GM18870 (cell line): ENCODE measurements around the gene CDO1.
A peak's percentile ranks its signal among the peaks of the same experiment; 100 is the strongest.
"Not testable (repeated sequence)": the region's sequence is repeated elsewhere in the genome, so short reads cannot be mapped to it uniquely, and the experiment has no call there.

Source experiments
- ATAC-seq: cut with Tn5 transposase; IDR thresholded peaks from one replicate; pipeline ENCODE4 v1.9.1; 2021; ENCODE audit warnings: moderate library complexity; ENCODE audit not compliant: unreplicated experiment

CDO1 gene

DNA sequence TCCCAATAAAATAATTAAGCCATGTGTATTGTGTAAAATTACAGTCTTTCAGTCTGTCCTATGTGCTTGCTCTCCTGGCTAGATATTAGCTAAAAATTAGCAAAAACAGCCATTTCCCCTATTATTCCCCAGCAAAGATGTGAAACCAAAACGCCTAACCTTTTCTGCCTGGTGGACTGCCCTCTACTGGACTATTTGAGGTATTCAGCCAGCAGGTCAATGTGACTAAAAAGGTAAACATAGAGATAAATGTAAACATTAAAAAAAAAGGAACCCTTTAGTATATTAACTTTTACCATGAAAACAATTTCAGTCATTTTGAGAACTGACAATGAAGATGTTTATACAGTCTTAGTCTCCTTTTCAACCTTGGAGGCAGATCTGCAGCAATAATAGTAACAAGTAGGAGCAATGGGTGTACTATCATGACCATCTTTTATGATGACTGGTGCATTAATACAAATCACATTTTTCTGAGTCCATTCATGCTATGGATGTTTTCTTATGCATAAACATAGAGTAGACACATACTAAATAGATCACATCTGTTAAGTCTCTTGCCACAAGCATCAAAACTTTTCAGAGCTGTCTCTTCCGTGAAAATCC lies 14.8 kb upstream of the CDO1 start:
- ATAC-seq, result peak; percentile 75

DNA sequence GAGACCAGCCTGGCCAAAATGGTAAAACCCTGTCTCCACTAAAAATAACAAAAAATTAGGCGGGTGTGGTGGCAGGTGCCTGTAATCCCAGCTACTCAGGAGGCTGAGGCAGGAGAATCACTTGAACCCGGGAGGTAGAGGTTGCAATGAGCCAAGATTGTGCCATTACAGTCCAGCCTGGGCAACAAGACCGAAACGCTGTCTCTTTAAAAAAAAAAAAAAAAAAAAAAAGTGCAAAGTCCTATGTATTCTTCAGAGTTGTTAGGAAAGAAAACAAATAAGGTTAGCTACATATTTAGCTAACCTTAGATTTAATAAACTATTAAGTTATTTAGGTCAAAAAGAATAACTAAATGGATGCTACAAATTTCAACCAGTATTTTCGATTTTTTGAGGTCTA lies 13.5 kb upstream of the CDO1 start:
- ATAC-seq, result no peak

DNA sequence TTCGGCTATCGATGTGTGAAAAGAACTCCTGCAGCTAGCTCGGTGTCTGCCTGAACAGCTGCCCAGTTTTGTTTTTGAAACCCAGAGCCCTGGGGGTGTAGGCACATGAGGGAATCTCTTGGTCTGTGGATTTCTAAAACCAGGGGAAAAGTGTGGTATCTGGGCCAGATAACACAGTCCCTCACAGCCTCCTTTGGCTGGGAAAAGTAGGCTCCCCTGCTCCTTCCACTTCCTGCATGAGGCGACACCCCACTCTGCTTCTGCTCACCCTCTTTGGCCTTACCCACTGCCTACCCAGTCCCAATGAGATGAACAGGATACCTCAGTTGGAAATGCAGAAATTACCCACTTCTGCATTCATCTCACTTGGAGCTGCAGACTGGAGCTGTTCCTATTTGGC lies 9.5 kb upstream of the CDO1 start:
- ATAC-seq, result no peak

DNA sequence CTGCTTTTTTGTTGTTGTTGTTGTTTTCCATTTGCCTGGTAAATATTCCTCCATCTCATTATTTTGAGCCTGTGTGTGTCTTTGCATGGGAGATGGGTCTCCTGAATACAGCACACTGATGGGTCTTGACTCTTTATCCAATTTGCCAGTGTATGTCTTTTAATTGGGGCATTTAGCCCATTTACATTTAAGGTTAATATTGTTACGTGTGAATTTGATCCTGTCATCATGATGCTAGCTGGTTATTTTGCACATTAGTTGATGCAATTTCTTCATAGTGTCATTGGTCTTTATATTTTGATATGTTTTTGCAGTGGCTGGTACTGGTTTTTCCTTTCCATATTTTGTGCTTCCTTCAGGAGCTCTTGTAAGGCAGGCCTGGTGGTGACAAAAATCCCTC lies 8.5 kb upstream of the CDO1 start:
- ATAC-seq, result not testable (repeated sequence)

DNA sequence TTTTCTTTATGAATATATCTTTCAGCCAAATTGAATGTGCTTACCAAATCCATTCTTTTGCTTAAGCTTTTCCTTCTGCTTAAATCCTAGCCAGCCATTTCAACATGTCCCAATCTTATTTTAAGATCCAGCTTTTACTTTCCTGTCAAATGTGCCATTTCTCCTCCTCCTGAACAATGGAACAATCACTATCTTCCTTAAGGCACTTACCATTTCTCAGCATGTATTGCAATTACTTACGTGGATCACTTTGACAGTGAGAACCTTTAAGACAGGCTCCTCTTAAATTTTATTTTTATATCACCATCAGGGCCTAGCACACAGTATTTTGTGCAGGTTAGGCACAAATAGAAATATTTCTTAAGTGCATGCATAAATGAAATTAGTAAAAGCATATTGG lies 4.4 kb upstream of the CDO1 start:
- no peak for ATAC-seq

DNA sequence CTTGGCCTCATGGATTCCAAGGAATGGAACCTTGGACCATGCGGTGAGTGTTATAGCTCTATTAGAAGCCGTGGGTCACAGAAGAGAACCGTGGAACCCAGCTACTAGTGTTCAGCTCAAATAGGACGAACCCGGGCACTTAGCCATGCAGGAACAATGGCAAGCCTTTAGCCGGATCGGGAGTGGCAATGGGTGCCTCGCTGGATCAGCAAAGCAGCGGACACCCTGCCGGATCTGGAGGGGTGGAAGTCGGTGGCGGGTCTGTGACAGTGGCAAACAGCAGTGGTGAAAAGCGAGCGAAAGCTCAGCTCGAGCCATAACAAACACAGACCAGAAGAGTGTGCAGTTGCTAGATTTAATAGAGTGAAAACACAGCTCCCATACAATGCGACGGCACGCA lies 2.4 kb upstream of the CDO1 start:
- no peak for ATAC-seq

DNA sequence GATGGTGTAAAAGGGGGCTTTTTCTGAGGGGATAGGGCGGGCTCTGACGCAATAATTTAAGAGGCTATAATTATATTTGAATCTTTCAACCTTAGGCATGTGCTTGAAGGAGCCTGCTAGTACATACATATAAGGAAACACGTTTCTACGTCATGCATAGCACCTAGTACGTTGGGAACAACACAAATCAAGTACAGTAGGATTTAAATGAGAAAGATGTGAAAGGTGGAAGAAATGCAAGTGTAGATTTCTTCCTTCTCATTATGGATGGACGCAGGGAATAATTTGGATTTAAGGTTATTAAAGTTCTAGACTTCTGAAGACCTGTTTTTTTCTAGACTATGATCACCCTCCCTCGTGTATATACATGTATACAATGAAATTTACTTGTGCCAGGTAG lies 927 bp upstream of the CDO1 start:
- ATAC-seq, result no peak

DNA sequence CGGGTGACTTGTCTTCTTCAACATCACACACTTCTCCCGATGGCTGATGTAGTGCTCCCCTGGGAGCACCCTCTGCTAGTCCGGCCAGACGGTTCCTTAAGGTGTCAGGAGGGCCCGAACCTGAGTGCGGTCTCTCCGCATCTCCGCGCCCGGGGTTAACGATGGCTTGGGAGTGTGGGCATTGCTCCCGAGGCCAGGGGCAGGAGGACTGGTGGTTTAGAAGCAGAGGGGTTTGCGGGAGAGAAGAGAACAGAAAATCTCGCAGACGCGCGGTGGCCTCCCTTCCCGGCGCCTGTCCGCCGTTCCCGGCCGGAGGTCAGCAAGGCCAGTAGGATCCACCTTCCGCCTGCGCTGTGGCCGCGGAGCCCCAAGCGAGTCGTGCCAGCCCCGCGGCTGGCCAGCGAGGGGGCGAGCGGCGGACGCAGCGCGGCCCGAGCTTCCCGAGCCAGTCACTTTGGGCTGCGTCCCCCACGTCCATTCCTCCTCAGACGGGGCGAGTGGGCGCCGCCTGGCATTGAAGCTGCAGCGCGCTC lies 700 bp downstream of the CDO1 start:
- no peak for ATAC-seq

DNA sequence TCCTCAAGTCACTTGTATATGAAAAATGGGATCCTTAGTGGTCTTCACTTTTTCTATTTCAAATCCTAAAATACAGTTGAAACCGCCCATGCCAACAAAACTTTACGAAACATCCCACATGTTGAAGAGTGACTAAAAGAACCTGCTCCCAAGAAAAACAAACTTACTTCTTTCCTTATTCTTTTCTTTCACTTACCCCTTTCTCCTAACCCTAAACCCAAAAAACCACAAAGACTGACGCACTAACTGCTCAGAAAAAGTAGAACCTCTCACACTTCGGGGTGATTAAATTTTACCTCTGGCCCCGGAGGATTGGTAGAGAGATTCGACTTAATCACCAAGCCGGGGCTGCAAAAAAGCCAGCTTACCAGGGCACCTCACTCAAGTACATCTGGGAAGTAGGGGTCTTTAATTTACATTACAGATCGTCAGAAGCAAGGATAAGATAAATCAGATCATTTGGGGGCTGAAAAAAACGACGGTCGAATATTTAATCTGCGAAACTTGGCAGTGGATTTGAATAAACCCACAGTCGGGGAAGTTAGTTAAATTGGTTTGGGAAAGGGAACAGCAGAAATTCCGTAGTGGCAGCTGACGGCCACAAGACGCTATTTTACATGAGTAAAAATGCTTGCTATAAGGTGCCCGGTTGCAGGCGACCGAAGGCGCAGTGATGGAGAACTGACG lies 1.3 kb downstream of the CDO1 start:
- no peak for ATAC-seq

DNA sequence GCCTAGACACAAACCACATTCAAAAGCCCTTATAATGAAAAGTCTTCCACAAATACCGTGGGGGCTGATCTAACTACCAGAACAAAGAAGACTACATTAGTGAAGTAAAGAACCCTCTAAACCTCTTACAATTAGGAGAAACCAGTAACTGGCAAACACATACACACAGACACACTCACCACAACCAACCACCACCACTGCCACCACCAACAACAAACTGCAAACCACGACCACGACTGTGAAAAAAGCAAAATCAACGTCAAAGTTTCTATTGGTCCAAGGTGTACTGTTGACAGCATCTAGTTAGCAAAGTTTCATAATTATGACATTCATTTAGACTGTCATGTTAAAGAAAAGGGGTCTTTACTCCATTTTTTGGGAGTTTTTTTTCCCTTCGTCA lies 2.7 kb downstream of the CDO1 start:
- no peak for ATAC-seq

DNA sequence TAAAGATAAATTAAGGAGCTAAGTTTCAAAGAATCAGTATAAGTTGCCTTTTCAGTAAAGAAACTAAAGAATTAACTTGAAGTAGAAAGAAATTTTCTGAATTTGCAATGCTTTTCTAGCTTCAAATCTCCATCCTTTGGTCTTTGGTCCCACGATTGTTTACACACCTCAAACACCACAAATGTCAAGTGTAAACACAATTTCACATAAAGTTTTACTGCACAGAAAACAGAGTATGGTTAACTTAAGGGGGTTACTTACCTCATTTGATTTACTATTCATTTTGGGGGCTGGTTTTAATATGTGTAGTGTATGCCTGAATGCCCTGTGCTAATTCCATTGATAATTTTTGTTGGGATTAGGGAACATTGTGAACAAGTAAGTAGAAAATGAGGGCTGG lies 4.1 kb downstream of the CDO1 start:
- ATAC-seq, result no peak

DNA sequence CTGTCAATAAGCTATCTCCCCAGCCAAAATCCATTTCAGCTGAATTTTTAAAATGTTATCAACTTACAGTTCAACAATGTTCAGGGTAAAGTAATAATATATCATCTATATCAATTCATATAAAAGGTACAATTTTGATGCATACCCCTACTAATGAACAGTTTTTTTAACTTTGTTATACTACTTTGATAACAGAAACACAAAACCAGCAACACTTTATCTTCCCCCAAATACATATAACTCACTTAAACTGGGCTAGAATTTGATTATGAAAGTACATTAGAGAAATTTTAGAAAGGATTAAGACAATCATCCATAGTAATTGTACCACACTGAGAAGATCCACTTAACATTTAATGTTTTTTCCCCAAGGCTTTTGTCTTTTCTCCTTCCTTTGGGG lies 5.1 kb downstream of the CDO1 start:
- ATAC-seq, result no peak

DNA sequence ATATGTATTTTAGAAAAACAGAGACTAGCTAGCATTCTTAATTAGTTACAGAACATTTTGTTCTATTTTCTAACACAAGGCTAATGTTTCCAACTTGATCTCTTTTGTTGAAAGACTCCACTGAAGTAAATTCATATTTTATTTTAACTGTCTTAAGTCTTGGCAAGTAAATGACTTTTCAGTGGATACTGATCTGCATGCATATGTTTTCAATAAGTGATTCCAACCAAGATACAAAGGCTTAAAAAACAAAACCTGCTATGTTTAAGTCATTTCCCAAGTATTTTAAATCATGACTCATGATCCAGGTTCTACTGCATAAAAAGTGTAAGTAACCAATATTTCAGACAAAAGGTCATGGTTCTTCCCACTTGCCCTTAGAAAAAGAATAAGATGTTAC lies 5.7 kb downstream of the CDO1 start:
- no peak for ATAC-seq

DNA sequence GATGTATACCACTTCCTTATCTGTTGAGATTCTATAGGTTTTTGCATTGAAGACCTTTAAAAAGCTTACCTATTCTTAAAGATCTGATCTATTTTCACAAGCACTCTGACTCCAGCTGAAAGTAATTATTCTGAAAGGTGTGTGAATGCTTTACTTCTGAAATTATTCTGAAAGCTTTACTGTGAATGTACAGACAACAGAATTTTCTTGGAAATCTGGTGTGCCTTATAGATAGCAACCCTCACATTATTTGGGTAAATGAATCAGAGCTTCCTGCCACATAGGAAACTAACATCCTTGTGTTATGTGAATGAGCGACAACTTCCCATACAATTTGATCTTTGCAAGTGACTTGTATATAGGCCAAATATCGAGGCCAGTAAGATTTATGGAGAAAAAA lies 6.5 kb downstream of the CDO1 start:
- ATAC-seq, result no peak

DNA sequence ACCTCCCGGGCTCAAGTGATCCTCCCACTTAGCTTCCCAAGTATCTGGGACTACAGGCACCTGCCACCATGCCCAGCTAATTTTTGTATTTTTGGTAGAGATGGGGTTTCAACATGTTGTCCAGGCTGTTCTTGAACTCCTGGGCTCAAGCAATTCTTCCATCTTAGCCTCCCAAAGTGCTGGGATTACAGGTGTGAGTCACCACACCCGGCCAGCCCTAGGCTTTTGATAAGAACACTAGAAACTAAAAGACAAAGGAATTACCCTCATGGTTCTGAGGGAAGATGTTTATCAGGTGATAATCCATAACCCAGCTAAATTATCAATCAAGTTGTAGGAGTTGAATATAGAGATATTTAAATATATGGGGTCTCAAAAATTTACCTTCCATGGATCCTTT lies 8.4 kb downstream of the CDO1 start:
- ATAC-seq, result not testable (repeated sequence)

DNA sequence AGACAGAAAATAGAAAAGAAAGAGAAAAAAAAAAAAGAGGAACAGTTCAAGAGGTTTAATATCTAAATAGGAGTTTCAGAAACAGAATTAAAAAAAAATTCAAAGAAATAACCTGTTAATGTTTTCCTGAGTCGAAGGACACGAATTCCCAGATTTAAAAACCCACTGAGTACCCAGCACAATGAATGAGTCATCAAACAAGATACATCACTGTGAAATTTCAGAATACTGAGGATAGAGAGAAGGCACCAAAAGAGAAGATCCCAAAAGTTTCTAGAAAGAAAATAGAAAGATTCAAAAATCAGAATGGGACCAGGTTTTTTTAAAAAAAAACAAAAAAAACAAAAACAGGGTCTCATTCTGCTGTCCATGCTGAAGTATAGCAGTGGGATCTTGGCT lies 8.8 kb downstream of the CDO1 start:
- ATAC-seq, result no peak

DNA sequence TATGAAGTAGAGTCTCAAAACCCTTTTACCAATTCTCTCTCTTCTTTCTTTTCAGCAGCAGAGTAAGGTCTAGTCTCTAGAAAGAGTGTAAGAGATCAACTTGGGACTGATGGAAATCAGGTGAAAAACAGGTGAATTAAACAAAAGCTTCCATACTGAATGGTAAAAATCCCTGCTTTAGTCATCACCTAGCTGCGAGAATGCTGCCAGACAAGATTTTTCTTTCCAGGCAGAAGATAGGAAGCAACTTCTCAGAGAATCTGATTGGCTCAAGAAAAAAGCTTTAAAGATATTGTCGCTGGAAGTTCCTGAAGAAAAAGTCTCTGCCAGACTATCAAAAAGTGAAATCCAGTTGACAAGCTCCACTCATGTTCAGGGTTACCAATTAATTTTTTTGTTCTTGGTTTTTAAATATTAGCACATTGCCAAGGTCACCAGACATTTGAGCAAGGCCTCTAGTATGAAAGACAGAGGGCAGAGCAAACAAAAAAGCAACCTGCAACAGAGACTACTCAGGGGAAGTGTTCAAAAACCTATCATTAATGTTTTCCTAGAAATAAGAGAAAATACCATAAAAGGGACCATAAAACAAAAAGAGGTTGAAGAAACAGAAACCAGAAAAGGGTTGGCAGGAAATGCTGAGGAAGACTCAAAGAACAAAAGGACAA lies 9.3 kb downstream of the CDO1 start:
- ATAC-seq, result no peak

DNA sequence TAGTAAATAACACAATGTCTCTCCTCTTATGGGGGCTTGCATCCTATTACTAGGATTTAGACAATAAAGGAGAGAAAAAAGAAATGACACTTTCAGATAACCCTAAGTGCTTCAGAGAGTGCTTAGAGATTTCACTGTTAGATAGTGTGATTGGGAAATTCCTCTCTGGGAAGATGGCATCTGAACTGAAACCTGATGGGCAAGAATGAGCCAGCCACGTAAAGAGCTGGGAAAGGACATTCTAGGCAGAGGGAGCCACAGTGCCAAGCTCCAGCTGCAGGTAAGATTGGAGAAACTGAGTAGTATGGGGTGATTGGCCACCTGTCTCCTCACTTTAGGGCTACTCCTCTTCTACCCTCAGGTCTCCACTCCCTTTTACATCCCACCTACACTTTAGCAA lies 14.5 kb downstream of the CDO1 start:
- no peak for ATAC-seq

DNA sequence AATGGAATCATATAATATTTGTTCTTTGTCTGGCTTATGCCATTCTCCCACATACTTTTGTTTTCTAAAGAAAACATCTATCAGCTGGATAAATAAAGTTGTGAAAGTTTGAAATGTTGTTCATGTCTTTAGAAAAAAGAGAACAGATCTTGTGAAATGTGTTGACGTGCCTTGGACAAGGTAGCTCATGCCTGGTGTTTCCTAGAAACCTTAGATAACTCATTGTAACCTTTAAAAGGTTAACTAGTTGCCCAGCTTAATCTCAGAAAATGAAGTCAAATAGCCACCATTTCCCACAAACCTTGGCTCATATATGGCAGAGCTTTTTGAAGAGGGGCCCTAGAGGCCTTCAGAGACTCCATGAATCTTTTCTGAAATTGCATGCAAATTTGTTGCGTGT lies 15.3 kb downstream of the CDO1 start:
- no peak for ATAC-seq

DNA sequence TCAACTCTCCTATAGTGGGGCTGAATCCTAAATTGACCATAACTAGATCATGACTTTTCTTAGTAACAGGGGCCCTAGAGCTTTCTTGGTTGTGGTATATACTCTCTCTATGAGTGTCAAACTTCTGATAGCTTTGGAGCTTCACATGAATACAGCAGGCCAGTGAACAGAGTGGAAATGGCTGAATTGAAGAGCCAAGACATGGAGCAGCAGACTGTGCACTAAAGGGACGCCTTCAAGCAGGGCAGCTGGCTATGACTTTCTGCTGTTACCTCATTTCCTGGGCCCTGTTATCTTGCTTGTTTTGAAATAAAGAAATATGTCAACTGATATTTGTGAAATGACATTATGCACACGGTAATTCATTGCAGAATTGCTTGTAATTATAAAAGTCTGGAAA lies 16.4 kb downstream of the CDO1 start:
- no peak for ATAC-seq

DNA sequence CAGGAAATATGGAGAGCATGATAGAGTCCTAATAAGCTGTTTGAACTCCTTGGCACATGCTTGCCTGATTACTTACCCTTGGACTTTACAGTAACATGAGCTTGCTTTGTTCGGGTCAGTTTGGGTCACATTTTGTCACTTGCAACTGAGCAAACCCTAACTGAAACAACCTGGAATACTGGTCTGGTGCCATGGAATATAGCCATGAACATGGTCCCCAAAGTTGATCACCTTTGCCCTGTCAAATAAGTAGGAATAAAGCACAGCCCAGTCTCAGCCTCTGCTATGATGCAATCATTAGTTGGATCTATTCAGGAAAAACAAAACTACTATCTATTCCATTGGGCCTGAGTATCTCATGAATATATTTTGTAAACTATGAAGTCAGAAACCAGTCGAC lies 18.2 kb downstream of the CDO1 start:
- no peak for ATAC-seq

DNA sequence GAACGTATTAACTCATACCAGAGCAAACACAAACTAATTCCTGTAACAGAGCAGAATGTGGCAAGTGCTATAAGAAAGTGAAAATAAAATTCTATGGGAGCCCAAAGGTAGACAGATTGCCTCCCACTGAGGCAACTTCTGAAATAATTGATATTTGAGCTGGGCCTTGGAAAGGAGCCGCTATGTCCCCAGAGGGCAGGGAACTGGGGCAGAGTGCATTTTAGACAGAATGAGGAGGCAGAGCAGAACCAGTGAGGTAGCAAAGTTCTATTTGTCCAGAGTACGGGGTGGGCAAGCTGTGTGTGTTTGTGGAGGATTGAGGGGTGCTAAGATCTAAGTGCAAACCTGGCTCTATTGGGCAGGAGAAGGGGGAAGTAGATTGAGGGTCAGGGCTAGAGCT lies 19.8 kb downstream of the CDO1 start:
- no peak for ATAC-seq
